Pons (tissue), 1 donor: ENCODE results near the gene ERAP2.

ENCODE experiments used
- DNase-seq: peaks from one replicate; pipeline ENCODE4 v3.0.0-alpha.2; 2016; ENCODE audit warnings: low spot score

Gene ERAP2

DNA sequence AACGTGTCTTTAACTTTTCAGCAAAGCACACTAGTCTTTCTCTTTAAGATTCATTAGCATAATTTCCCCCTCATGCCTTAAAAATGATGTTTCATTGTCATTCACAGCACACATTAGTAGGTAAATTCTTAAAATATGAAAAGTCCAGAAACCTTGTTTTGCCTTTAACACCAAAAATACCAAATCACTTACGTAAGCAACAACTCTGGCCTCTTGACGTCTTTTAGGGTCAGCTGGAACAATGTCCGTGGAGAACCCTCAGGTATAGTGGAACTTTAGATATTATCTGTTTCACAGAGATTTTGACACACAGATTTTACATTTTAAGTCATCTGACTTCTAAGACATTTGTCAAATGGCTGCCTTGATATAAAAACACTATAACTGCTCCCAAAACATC is 90.5 kb downstream of the ERAP2 start:
- no peak for DNase-seq

DNA sequence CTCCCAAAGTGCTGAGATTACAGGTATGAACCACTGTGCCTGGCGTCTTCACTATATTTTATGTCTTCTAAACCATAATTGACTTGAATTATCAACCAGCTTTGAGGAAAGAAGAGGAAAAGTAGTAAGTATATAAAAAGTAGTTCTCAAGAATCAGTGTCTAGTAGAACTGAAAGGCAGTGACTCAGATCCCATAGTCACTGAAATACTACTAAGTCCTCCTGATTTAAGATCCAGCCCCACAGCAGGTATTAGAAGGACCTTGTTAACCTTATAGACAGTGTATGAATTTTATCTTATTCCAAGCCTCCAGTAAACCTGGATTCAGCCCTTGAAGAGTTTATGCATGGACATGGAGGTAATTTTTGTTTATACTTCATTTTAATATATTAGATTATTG is 91.1 kb downstream of the ERAP2 start:
- no peak for DNase-seq

DNA sequence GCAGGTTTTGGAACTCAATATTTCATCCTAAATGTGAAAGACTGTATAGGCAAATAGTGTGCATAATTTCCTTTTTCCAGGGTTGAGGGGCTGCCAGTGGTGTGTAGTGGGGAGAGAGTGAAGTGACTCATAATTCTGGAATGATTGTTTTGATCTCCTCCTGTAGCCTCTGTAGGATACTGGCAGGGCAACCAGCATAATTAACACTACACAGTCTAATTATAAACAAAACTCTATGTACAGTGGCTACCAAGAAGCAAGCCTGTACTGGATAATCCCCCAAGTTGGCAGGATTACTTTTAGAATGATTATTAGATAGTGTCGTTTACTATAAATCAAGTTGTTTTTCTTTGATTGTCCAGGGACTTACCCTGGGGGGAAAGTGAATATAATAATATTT is 91.8 kb downstream of the ERAP2 start:
- no peak for DNase-seq

DNA sequence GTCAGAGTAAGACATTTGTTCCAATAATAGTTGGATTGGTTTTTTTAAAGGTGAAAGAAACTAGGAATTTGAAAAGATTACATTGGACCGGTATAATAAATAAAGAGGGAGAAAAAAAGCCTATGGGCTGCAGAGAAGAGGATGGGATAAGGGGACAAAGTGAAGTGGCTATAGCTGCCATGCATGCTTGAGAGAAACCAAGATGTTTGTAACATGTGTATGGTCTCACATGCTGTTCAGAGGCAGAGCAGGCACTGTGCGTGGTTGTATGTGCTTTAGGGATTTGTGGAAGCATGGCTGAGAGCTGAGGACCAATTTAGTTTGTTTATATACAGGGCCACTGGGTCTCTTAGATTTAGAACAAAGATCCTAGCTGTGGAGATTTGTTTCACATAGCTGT is 92.3 kb downstream of the ERAP2 start:
- DNase-seq = no peak
